ENCODE results near the gene MARCKSL1.
"Not testable (repeated sequence)": the region's sequence is repeated elsewhere in the genome, so short reads cannot be mapped to it uniquely, and the experiment has no call there.

Gene MARCKSL1

GRCh38 chr1:32362474-32363313 is 26.7 kb upstream of the MARCKSL1 start, which contains the start of the genes FAM229A and TSSK3:
Gene FAM229A (minus strand): TSS chr1:32362485. CDS start chr1:32362091, 394 bp downstream.
Gene TSSK3 (plus strand): TSS chr1:32362539. CDS start chr1:32362702, 163 bp downstream.
- Histone ChIP-seq H3K4me1 (ENCODE audit: control insufficient read depth, insufficient read depth, low read length, unreplicated experiment) (no peaks in the 10 kb centered on the region), H3K79me2 (ENCODE audit: control insufficient read depth, insufficient read depth, low read length, unreplicated experiment) (no peaks in the 10 kb centered on the region), H3K4me3 (ENCODE audit: low read depth, low read length) (peak within 1 kb of the TSS; percentile 68), H3K27ac (ENCODE audit: low read depth, low read length) (no peak within 1 kb of the TSS), H3K36me3 (ENCODE audit: insufficient read depth, low read length) (peaks cover 12% of the 10 kb centered on the region; the same call in 1 of the 2 replicates), H3K27me3 (ENCODE audit: insufficient read depth, low read length) (no peaks in the 10 kb centered on the region), H2AFZ (ENCODE audit: low read length, unreplicated experiment) (no peak within 1 kb of the TSS)

DNA sequence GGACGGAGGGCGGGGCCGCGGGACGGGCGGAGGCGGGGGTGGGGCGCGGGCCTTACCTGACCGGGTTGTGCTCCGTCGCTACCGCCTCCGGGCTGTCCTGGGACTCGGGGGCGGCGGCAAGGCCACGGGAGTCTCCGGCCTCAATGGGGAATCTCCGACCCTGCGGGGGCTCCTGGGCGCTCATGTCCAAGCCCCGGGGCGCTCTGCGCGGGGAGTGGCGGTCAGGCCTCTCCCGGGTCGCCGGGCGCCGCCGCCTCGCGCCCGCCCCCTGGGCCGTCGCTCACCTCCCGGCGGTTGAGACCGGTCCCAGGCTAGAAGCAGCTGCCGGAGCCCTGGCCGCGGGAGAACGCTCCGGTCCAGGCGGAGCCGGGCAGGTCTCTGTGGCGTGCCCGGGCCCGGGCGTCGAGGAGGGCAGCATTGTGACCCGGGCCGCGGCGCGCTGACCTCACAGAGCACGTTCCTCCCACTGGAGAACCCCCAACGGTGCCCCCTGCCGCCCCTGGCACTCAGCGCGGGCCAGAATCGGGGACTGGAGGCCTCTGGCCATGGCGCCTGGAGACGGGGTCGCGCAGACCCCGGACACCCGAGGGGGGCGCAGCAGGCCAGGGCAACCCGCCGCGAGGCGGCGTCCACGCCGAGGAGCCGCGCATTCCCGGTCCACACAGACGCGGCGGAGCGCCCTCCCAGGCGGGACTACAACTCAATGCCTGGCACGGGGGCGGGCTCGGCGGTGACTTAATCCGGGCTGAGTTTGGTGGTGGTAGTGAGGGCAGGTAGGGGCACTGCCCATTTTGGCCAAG is 25.8 kb upstream of the MARCKSL1 start:
- peak overlapping the region; percentile 68 for H3K4me3 ChIP-seq (ENCODE audit: low read depth, low read length)
- no peaks in the 10 kb centered on the region for H3K4me1 ChIP-seq (ENCODE audit: control insufficient read depth, insufficient read depth, low read length, unreplicated experiment)
- H2AFZ ChIP-seq (ENCODE audit: low read length, unreplicated experiment) = no peak overlapping the region

DNA sequence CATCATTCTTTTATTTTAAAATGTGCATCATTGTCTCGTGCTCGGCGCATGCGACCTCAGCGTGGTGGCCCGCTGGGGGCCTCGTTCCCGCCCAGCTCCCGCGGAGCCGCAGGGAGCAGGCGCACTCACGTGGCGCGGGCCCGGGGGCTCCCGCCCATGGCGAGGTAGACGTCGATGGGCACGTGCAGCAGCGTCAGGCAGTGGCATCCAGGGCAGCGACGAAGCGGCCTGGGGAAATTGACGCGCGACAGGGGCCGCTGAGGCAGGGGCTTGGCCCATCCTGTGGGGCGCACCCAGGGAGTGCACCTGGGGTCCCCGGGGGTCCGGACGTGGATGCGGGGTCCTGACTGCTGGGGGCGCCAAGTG is 25.3 kb upstream of the MARCKSL1 start:
- no peaks in the 10 kb centered on the region for H3K27me3 ChIP-seq (ENCODE audit: insufficient read depth, low read length)
- no peaks in the 10 kb centered on the region for H3K79me2 ChIP-seq (ENCODE audit: control insufficient read depth, insufficient read depth, low read length, unreplicated experiment)
- H2AFZ ChIP-seq (ENCODE audit: low read length, unreplicated experiment) = no peak overlapping the region
- 0 out of 2 replicates have a peak overlapping the region, but pooled peaks have one; percentile 68 for H3K4me3 ChIP-seq (ENCODE audit: low read depth, low read length)
- no peak overlapping the region for H3K27ac ChIP-seq (ENCODE audit: low read depth, low read length)
- H3K4me1 ChIP-seq (ENCODE audit: control insufficient read depth, insufficient read depth, low read length, unreplicated experiment) = no peaks in the 10 kb centered on the region
- H3K36me3 ChIP-seq (ENCODE audit: insufficient read depth, low read length) = no peaks in the 10 kb centered on the region; the same call in 1 of the 2 replicates

More for the DNA sequence above, 25.8 kb upstream of the MARCKSL1 start:
- peaks cover 3% of the 10 kb centered on the region; the same call in 1 of the 2 replicates for H3K36me3 ChIP-seq (ENCODE audit: insufficient read depth, low read length)
- H3K27ac ChIP-seq (ENCODE audit: low read depth, low read length) = no peak overlapping the region
- no peaks in the 10 kb centered on the region for H3K27me3 ChIP-seq (ENCODE audit: insufficient read depth, low read length)
- no peaks in the 10 kb centered on the region for H3K79me2 ChIP-seq (ENCODE audit: control insufficient read depth, insufficient read depth, low read length, unreplicated experiment)

GRCh38 chr1:32358435-32358834 is 22.4 kb upstream of the MARCKSL1 start:
- Histone ChIP-seq H3K27ac (ENCODE audit: low read depth, low read length) (no peak overlapping the region), H3K4me1 (ENCODE audit: control insufficient read depth, insufficient read depth, low read length, unreplicated experiment) (peaks cover 11% of the 10 kb centered on the region), H3K4me3 (ENCODE audit: low read depth, low read length) (no peak overlapping the region), H3K27me3 (ENCODE audit: insufficient read depth, low read length) (no peaks in the 10 kb centered on the region), H2AFZ (ENCODE audit: low read length, unreplicated experiment) (no peak overlapping the region), H3K36me3 (ENCODE audit: insufficient read depth, low read length) (no peaks in the 10 kb centered on the region; the same call in 1 of the 2 replicates), H3K79me2 (ENCODE audit: control insufficient read depth, insufficient read depth, low read length, unreplicated experiment) (no peaks in the 10 kb centered on the region)

DNA sequence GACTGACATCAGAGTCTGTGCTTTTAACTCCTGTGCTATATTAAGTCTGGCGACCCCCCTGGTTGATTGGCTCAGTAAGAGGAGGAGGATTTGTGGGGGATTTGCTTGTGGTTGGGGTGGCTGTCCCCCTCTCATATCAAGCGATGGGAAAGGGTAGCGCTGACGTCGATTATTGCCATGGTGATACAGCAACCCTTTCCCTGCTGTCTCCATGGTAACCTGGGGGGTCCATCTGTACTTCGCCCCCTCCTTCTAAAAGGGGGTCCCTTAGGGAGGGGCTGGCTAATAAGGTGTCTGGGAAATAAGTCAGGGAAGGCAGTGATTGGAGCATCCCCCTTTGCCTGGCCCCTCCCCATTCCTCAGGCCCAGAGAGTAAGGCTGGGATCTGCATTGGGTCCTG is 21.6 kb upstream of the MARCKSL1 start:
- Histone ChIP-seq H3K4me1 (ENCODE audit: control insufficient read depth, insufficient read depth, low read length, unreplicated experiment) (peaks cover 19% of the 10 kb centered on the region), H3K36me3 (ENCODE audit: insufficient read depth, low read length) (no peaks in the 10 kb centered on the region), H3K79me2 (ENCODE audit: control insufficient read depth, insufficient read depth, low read length, unreplicated experiment) (no peaks in the 10 kb centered on the region), H2AFZ (ENCODE audit: low read length, unreplicated experiment) (no peak overlapping the region), H3K27me3 (ENCODE audit: insufficient read depth, low read length) (no peaks in the 10 kb centered on the region), H3K4me3 (ENCODE audit: low read depth, low read length) (no peak overlapping the region), H3K27ac (ENCODE audit: low read depth, low read length) (no peak overlapping the region)

DNA sequence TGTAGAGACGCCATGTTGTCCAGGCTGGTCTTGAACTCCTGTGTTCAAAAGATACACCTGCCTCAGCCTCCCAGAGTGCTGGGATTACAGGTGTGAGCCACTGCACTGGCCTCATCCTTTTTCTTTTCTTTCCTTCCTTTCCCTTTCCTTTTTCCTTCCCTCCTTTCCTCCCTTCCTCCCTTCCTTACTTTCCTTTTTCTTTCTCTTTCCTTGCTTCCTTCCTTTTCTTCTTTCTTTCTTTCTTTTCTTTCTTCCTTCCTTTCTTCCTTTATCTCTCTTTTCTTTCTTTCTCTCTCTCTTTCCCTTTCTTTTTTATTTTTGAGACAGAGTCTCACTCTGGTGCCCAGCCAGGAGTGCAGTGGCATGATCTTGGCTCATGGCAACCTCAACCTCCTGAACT is 20.4 kb upstream of the MARCKSL1 start:
- H3K27ac ChIP-seq (ENCODE audit: low read depth, low read length) = no peak overlapping the region
- H2AFZ ChIP-seq (ENCODE audit: low read length, unreplicated experiment) = no peak overlapping the region
- H3K4me3 ChIP-seq (ENCODE audit: low read depth, low read length) = no peak overlapping the region
- H3K79me2 ChIP-seq (ENCODE audit: control insufficient read depth, insufficient read depth, low read length, unreplicated experiment) = no peaks in the 10 kb centered on the region
- no peaks in the 10 kb centered on the region for H3K36me3 ChIP-seq (ENCODE audit: insufficient read depth, low read length)
- peaks cover 24% of the 10 kb centered on the region for H3K4me1 ChIP-seq (ENCODE audit: control insufficient read depth, insufficient read depth, low read length, unreplicated experiment)
- no peaks in the 10 kb centered on the region for H3K27me3 ChIP-seq (ENCODE audit: insufficient read depth, low read length)

DNA sequence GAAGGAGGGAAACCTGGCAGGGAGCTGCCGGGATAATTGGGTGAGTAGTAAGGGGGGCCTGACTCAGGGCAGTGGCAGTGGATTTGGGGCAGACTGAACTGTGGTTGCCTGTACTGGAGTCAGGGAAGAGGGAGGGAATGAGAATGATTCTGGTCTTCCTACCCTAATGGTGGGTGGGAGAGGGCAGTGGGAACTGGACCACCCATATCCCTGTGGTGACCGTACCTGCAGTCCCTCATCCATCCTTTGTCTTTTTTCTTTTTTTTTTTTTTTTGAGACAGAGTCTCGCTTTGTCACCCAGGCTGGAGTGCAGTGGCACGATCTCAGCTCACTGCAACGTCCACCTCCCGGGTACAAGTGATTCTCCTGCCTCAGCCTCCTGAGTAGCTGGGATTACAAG is 19.7 kb upstream of the MARCKSL1 start:
- H2AFZ ChIP-seq (ENCODE audit: low read length, unreplicated experiment); H3K79me2 ChIP-seq (ENCODE audit: control insufficient read depth, insufficient read depth, low read length, unreplicated experiment); H3K27me3 ChIP-seq (ENCODE audit: insufficient read depth, low read length); H3K27ac ChIP-seq (ENCODE audit: low read depth, low read length); H3K36me3 ChIP-seq (ENCODE audit: insufficient read depth, low read length); H3K4me3 ChIP-seq (ENCODE audit: low read depth, low read length): not testable (repeated sequence)
- peaks cover 27% of the 10 kb centered on the region for H3K4me1 ChIP-seq (ENCODE audit: control insufficient read depth, insufficient read depth, low read length, unreplicated experiment)

- peak overlapping the region; percentile 41 for H3K27ac ChIP-seq (ENCODE audit: low read depth, low read length)
- no peaks in the 10 kb centered on the region for H3K27me3 ChIP-seq (ENCODE audit: insufficient read depth, low read length)
- no peak overlapping the region for H2AFZ ChIP-seq (ENCODE audit: low read length, unreplicated experiment)
Measured at GRCh38 chr1:32353886-32354570, 18.0 kb upstream of the MARCKSL1 start.

GRCh38 chr1:32353431-32353830 is 17.4 kb upstream of the MARCKSL1 start:
- peak overlapping the region; percentile 76; the same call in 1 of the 2 replicates for H3K4me3 ChIP-seq (ENCODE audit: low read depth, low read length)
- H3K36me3 ChIP-seq (ENCODE audit: insufficient read depth, low read length) = no peaks in the 10 kb centered on the region
- no peaks in the 10 kb centered on the region for H3K27me3 ChIP-seq (ENCODE audit: insufficient read depth, low read length)
- no peak overlapping the region for H2AFZ ChIP-seq (ENCODE audit: low read length, unreplicated experiment)
- peak overlapping the region; percentile 41 for H3K27ac ChIP-seq (ENCODE audit: low read depth, low read length)
- no peaks in the 10 kb centered on the region for H3K79me2 ChIP-seq (ENCODE audit: control insufficient read depth, insufficient read depth, low read length, unreplicated experiment)
- peaks cover 42% of the 10 kb centered on the region for H3K4me1 ChIP-seq (ENCODE audit: control insufficient read depth, insufficient read depth, low read length, unreplicated experiment)

More at GRCh38 chr1:32353886-32354570, 18.0 kb upstream of the MARCKSL1 start:
- peaks cover 37% of the 10 kb centered on the region for H3K4me1 ChIP-seq (ENCODE audit: control insufficient read depth, insufficient read depth, low read length, unreplicated experiment)
- no peak overlapping the region; the same call in 1 of the 2 replicates for H3K4me3 ChIP-seq (ENCODE audit: low read depth, low read length)
- no peaks in the 10 kb centered on the region for H3K79me2 ChIP-seq (ENCODE audit: control insufficient read depth, insufficient read depth, low read length, unreplicated experiment)
- H3K36me3 ChIP-seq (ENCODE audit: insufficient read depth, low read length) = no peaks in the 10 kb centered on the region

- Histone ChIP-seq H2AFZ (ENCODE audit: low read length, unreplicated experiment) (no peak overlapping the region), H3K36me3 (ENCODE audit: insufficient read depth, low read length) (no peaks in the 10 kb centered on the region), H3K27me3 (ENCODE audit: insufficient read depth, low read length) (no peaks in the 10 kb centered on the region), H3K27ac (ENCODE audit: low read depth, low read length) (peak overlapping the region; percentile 41), H3K4me1 (ENCODE audit: control insufficient read depth, insufficient read depth, low read length, unreplicated experiment) (peaks cover 42% of the 10 kb centered on the region), H3K4me3 (ENCODE audit: low read depth, low read length) (peak overlapping the region; percentile 76), H3K79me2 (ENCODE audit: control insufficient read depth, insufficient read depth, low read length, unreplicated experiment) (no peaks in the 10 kb centered on the region)
Measured at GRCh38 chr1:32352831-32353383, 16.9 kb upstream of the MARCKSL1 start.

Data from ACC112 (cell line).